ENCODE measurements around the gene HOXB1.

- TF ChIP-seq POLR2A (IDR thresholded peaks at IDR 0.05), result no peak
- TF ChIP-seq, protein P1, sequence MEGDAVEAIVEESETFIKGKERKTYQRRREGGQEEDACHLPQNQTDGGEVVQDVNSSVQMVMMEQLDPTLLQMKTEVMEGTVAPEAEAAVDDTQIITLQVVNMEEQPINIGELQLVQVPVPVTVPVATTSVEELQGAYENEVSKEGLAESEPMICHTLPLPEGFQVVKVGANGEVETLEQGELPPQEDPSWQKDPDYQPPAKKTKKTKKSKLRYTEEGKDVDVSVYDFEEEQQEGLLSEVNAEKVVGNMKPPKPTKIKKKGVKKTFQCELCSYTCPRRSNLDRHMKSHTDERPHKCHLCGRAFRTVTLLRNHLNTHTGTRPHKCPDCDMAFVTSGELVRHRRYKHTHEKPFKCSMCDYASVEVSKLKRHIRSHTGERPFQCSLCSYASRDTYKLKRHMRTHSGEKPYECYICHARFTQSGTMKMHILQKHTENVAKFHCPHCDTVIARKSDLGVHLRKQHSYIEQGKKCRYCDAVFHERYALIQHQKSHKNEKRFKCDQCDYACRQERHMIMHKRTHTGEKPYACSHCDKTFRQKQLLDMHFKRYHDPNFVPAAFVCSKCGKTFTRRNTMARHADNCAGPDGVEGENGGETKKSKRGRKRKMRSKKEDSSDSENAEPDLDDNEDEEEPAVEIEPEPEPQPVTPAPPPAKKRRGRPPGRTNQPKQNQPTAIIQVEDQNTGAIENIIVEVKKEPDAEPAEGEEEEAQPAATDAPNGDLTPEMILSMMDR (IDR thresholded peaks at IDR 0.05), result no peak
These were observed 17.2 kb upstream of the HOXB1 start for GRCh38 chr17:48547808-48548522.
